HG02973 (cell line): ENCODE data around the gene TMEM79.

ENCODE experiments used
- ATAC-seq: cut with Tn5 transposase; IDR thresholded peaks from one replicate; pipeline ENCODE4 v1.9.1; 2021; ENCODE audit warnings: moderate library complexity; ENCODE audit not compliant: unreplicated experiment

TMEM79 gene

GRCh38 chr1:156284112-156284511 lies at the start of gene TMEM79:
Gene TMEM79 (plus strand): TSS chr1:156284325. CDS start chr1:156285227, 902 bp downstream.
- ATAC-seq = no peak

- no peak for ATAC-seq
These were observed 48.0 kb upstream of the TMEM79 start for GRCh38 chr1:156236164-156236563.

- ATAC-seq = no peak
These were observed 45.9 kb upstream of the TMEM79 start for GRCh38 chr1:156238248-156238647.

- no peak for ATAC-seq
These were observed 42.8 kb upstream of the TMEM79 start for GRCh38 chr1:156241311-156241811.

GRCh38 chr1:156241926-156242325 lies 42.2 kb upstream of the TMEM79 start, which contains the start of gene BGLAP:
Gene BGLAP (plus strand): TSS chr1:156242184. CDS start chr1:156242232, 48 bp downstream.
- no peak for ATAC-seq

- no peak for ATAC-seq
These were observed 41.4 kb upstream of the TMEM79 start for GRCh38 chr1:156242738-156243137.

GRCh38 chr1:156244126-156244525 lies 40.0 kb upstream of the TMEM79 start:
- ATAC-seq = no peak

- ATAC-seq = no peak
These were observed 39.4 kb upstream of the TMEM79 start for GRCh38 chr1:156244712-156245111.

GRCh38 chr1:156245451-156246232 lies 38.5 kb upstream of the TMEM79 start:
- no peak for ATAC-seq

- ATAC-seq = no peak
These were observed 37.8 kb upstream of the TMEM79 start for GRCh38 chr1:156246241-156246780.

GRCh38 chr1:156246781-156247459 lies 37.2 kb upstream of the TMEM79 start:
- no peak for ATAC-seq

GRCh38 chr1:156247460-156248322 lies 36.4 kb upstream of the TMEM79 start, which contains the start of gene PAQR6:
Gene PAQR6 (minus strand): TSS chr1:156248056. CDS start chr1:156246731, 1,325 bp downstream.
- no peak for ATAC-seq

- ATAC-seq = no peak
These were observed 35.8 kb upstream of the TMEM79 start for GRCh38 chr1:156248323-156248683.

- ATAC-seq = no peak
These were observed 34.5 kb upstream of the TMEM79 start for GRCh38 chr1:156249593-156249992.

- ATAC-seq = no peak
These were observed 32.6 kb upstream of the TMEM79 start for GRCh38 chr1:156251527-156251926.

- ATAC-seq = no peak
These were observed 30.5 kb upstream of the TMEM79 start for GRCh38 chr1:156253634-156254033.

GRCh38 chr1:156257711-156258110 lies 26.4 kb upstream of the TMEM79 start:
- no peak for ATAC-seq

- ATAC-seq = no peak
These were observed 25.3 kb upstream of the TMEM79 start for GRCh38 chr1:156258859-156259258.

GRCh38 chr1:156259805-156260204 lies 24.3 kb upstream of the TMEM79 start:
- ATAC-seq = no peak

- ATAC-seq = no peak
These were observed 23.2 kb upstream of the TMEM79 start for GRCh38 chr1:156260896-156261295.
